Suppressor macrophage (primary cell): ENCODE measurements around the gene MKNK2.
A peak's percentile ranks its signal among the peaks of the same experiment; 100 is the strongest.

Experiments
- DNase-seq, 4 experiments: peaks; one replicate each; pipeline ENCODE4 v3.0.0-alpha.2; 2020 to 2022
- total RNA-seq, 17 experiments: gene quantifications; one replicate each; lab custom pipeline; 2026; ENCODE audit warnings: mixed read lengths in 6 of 17, inconsistent platforms in 3 of 17; lab: John Stamatoyannopoulos, UW

Gene MKNK2
- 10.8 to 109 (median 43.9) reads per million in 17 experiments for total RNA-seq

- peak; percentile 95 to 99 (median 97) for DNase-seq
These were observed at the start of gene MKNK2 for GRCh38 chr19:2050991-2051772. Gene MKNK2 (minus strand): TSS chr19:2051244. CDS start chr19:2050851, 393 bp downstream.

- no peak for DNase-seq
These were observed 49.6 kb upstream of the MKNK2 start for GRCh38 chr19:2100719-2101061.

GRCh38 chr19:2099937-2100718, 49.1 kb upstream of the MKNK2 start:
- DNase-seq, result no peak

- DNase-seq, result no peak
These were observed 48.0 kb upstream of the MKNK2 start for GRCh38 chr19:2099054-2099501.

GRCh38 chr19:2097886-2098327, 46.9 kb upstream of the MKNK2 start:
- DNase-seq, result no peak

GRCh38 chr19:2097203-2097885, 46.3 kb upstream of the MKNK2 start:
- peak in 1 of 4 experiments; percentile 19 for DNase-seq

- peak; percentile 99 to 100 (median 100) for DNase-seq
These were observed 45.6 kb upstream of the MKNK2 start, which contains the start of gene IZUMO4 for GRCh38 chr19:2096480-2097202. Gene IZUMO4 (plus strand): TSS chr19:2096915. CDS start chr19:2096946, 31 bp downstream.

GRCh38 chr19:2096034-2096479, 45.0 kb upstream of the MKNK2 start, which contains the start of gene MOB3A:
Gene MOB3A (minus strand): TSS chr19:2096326. CDS start chr19:2078560, 17,766 bp downstream.
- DNase-seq, result peak; percentile 93 to 97 (median 96)

GRCh38 chr19:2091926-2092525, 41.0 kb upstream of the MKNK2 start:
- peak; percentile 24 to 70 (median 66) for DNase-seq

GRCh38 chr19:2089727-2090053, 38.6 kb upstream of the MKNK2 start:
- no peak for DNase-seq

- DNase-seq, result peak in 3 of 4 experiments; percentile 16 to 34 (median 29)
These were observed 38.1 kb upstream of the MKNK2 start for GRCh38 chr19:2089001-2089711.

GRCh38 chr19:2087621-2088100, 36.6 kb upstream of the MKNK2 start:
- DNase-seq, result peak; percentile 76 to 82 (median 80)

GRCh38 chr19:2086695-2087620, 35.9 kb upstream of the MKNK2 start:
- DNase-seq, result peak in 1 of 4 experiments; percentile 22

- peak; percentile 94 to 97 (median 96) for DNase-seq
These were observed 34.1 kb upstream of the MKNK2 start for GRCh38 chr19:2084993-2085720.

GRCh38 chr19:2083174-2083854, 32.3 kb upstream of the MKNK2 start:
- DNase-seq, result peak; percentile 49 to 71 (median 62)

- peak; percentile 84 to 92 (median 90) for DNase-seq
These were observed 31.1 kb upstream of the MKNK2 start for GRCh38 chr19:2081873-2082810.
